ENCODE data around the gene FUT9. TPM values are rescaled to one million over a fixed set of nuclear protein-coding genes. Genes with fewer than 3 reads are reported as not detected.

FUT9 gene
- total and polyA plus RNA-seq, 11 donors = 0.02 TPM; not detected in 10

DNA sequence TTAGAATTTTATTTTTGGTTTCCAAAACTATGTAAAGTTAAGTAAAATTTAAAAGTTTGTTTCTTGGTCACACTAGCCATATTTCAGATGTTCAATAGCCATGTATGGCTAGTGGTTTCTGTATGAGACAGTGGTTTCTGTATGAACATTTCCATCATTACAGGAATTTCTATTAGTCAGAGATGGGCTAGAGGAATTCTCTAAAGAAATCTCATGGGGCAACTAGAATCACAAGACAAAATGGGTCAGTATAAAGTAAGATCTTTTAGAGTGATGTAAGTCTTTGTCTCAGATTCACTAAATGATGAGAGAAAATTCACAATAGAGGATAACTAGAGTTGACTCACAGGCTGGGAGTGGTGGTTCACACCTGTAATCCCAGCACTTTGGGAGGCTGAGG, 149.0 kb downstream of the FUT9 start:
- H3K4me3 ChIP-seq = no peak overlapping the region
- no peaks in the 10 kb centered on the region for H3K4me1 ChIP-seq
- ATAC-seq = no peak
- TF ChIP-seq, protein P1, sequence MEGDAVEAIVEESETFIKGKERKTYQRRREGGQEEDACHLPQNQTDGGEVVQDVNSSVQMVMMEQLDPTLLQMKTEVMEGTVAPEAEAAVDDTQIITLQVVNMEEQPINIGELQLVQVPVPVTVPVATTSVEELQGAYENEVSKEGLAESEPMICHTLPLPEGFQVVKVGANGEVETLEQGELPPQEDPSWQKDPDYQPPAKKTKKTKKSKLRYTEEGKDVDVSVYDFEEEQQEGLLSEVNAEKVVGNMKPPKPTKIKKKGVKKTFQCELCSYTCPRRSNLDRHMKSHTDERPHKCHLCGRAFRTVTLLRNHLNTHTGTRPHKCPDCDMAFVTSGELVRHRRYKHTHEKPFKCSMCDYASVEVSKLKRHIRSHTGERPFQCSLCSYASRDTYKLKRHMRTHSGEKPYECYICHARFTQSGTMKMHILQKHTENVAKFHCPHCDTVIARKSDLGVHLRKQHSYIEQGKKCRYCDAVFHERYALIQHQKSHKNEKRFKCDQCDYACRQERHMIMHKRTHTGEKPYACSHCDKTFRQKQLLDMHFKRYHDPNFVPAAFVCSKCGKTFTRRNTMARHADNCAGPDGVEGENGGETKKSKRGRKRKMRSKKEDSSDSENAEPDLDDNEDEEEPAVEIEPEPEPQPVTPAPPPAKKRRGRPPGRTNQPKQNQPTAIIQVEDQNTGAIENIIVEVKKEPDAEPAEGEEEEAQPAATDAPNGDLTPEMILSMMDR (IDR thresholded peaks at IDR 0.05) = no peak
- no peak for TF ChIP-seq POLR2A (IDR thresholded peaks at IDR 0.05)
- no peak for DNase-seq
- H3K36me3 ChIP-seq = no peaks in the 10 kb centered on the region
- H3K27ac ChIP-seq = no peak overlapping the region
- intact Hi-C loops (cut with DNase I) = no loop called here
- H3K27me3 ChIP-seq = no peaks in the 10 kb centered on the region
- no peaks in the 10 kb centered on the region for H3K9me3 ChIP-seq

DNA sequence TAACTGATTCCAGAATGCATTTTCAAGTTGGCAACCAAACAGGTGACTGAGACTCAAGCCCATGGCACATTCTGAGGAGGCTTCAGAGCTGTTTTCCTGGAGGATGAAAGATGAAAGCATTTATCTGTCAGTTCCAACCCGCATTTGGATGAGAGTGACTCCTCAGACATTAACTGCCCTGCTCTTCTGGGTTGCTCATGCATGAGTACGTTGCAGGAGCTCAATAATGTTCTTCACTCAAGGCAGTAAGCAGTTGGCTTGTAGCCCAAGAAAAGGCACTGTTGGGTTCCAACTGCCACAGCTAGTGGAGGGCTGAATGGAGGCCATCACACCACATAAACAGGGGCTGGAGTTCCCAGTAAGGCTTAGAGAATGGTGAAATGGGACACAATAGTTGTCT, 155.3 kb downstream of the FUT9 start:
- Histone ChIP-seq H3K9me3 (no peaks in the 10 kb centered on the region), H3K27ac (no peak overlapping the region), H3K27me3 (no peaks in the 10 kb centered on the region), H3K4me1 (no peaks in the 10 kb centered on the region), H3K36me3 (no peaks in the 10 kb centered on the region), H3K4me3 (no peak overlapping the region)
- TF ChIP-seq, protein P1 (IDR thresholded peaks at IDR 0.05) = no peak
- TF ChIP-seq POLR2A (IDR thresholded peaks at IDR 0.05) = no peak
- ATAC-seq (no peak), DNase-seq (no peak)
- 43 to 75% (median 65%) methylated on average over 2 of the region's 2 CpGs for WGBS, 4 donors
- intact Hi-C loops (cut with DNase I) = no loop called here

DNA sequence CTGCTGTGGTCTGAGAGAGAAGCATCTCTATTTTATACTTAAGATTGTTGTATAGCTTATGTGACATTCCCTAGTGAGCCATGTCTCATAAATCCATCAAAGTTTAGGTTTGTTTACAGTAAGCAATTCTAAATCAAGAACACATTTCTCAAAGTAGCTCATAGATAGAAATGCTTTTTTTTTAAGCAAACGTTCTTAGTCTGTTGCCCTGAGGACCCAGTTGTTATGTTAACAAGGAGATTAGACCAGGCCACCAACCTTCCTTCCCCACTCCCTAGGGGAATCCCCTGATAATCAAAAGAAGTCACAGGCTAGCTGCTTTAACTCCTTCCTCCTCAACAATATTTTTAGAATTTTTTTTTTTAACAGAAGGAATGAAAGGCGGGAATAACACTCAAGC, 169.0 kb downstream of the FUT9 start:
- Histone ChIP-seq H3K9me3 (no peaks in the 10 kb centered on the region), H3K36me3 (no peaks in the 10 kb centered on the region), H3K4me1 (no peaks in the 10 kb centered on the region), H3K27ac (no peak overlapping the region), H3K27me3 (no peaks in the 10 kb centered on the region), H3K4me3 (no peak overlapping the region)
- WGBS, 4 donors = 0 to 18% (median 1%) methylated on average over 2 of the region's 2 CpGs
- DNase-seq = no peak
- intact Hi-C loops (cut with DNase I) = no loop called here
- TF ChIP-seq, protein P1 (IDR thresholded peaks at IDR 0.05) = no peak
- TF ChIP-seq POLR2A (IDR thresholded peaks at IDR 0.05) = no peak
- no peak for ATAC-seq

DNA sequence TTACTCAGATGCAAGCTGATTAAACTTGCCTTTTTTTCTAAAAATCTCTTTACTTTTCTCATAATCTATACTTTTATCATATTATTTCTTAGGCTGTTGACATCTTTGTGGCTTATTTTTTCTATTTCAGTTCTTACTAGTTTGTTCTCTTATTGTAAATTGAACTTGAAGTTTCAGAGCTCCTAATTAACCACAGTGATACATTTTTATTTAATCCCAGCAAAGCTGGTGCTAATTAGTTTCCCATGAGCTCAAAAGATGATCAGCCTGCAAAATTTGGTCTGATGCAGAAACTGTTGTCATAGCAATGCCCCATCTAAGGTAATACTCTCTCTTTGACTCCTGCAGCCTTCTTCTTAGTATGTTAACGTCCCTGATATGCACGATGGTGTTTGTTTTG, 170.3 kb downstream of the FUT9 start:
- Histone ChIP-seq H3K27me3 (no peaks in the 10 kb centered on the region), H3K4me3 (no peak overlapping the region), H3K27ac (no peak overlapping the region), H3K4me1 (no peaks in the 10 kb centered on the region), H3K36me3 (no peaks in the 10 kb centered on the region), H3K9me3 (no peaks in the 10 kb centered on the region)
- intact Hi-C loops (cut with DNase I) = no loop called here
- TF ChIP-seq, protein P1 (IDR thresholded peaks at IDR 0.05) = no peak
- no peak for TF ChIP-seq POLR2A (IDR thresholded peaks at IDR 0.05)
- ATAC-seq (no peak), DNase-seq (no peak)
- 39 to 54% (median 45%) methylated on average over 2 of the region's 2 CpGs for WGBS, 4 donors
